Adrenal gland (tissue), 5 donors: ENCODE results near the gene VEPH1.

Experiments used
- CTCF ChIP-seq, 6 experiments: fragments of 450-650 bp in 4 of 6; fragments of 200-600 bp in 2 of 6; sonication (generic) in 1 of 6; IDR thresholded peaks; 1 replicate in 5 of 6; 2 replicates in 1 of 6; pipeline versions ENCODE4 v1.5.1 to v1.8.0; 2016 to 2021; ENCODE audit warnings: antibody characterized with exemption in 6 of 6, mild to moderate bottlenecking in 2 of 6, moderate library complexity in 1 of 6
- POLR2A ChIP-seq, 2 donors: fragments of 450-650 bp; IDR thresholded peaks; one replicate each; pipeline ENCODE4 v1.6.1; 2017; ENCODE audit warnings: antibody characterized with exemption in 2 of 2, mild to moderate bottlenecking in 2 of 2, moderate library complexity in 1 of 2
- donor health status: DM: no; HTN: no; CAD: no.

GRCh38 chr3:157330206-157330605 is 173.0 kb downstream of the VEPH1 start:
- TF ChIP-seq POLR2A (IDR thresholded peaks at IDR 0.05) (no peak), CTCF (IDR thresholded peaks at IDR 0.05) (no peak)
